ENCODE results near the gene NUDT1.
"Not testable (repeated sequence)": the region's sequence is repeated elsewhere in the genome, so short reads cannot be mapped to it uniquely, and the experiment has no call there.

The NUDT1 gene

GRCh38 chr7:2251841-2252771 is 10.1 kb downstream of the NUDT1 start:
- no peak for DNase-seq

GRCh38 chr7:2253021-2253420 is 11.0 kb downstream of the NUDT1 start:
- DNase-seq, result no peak

- no peak for DNase-seq
Observed at GRCh38 chr7:2253525-2254244, 11.7 kb downstream of the NUDT1 start.

GRCh38 chr7:2254429-2255144 is 12.6 kb downstream of the NUDT1 start:
- no peak for DNase-seq

GRCh38 chr7:2255145-2256139 is 13.4 kb downstream of the NUDT1 start:
- no peak for DNase-seq

GRCh38 chr7:2256306-2257045 is 14.4 kb downstream of the NUDT1 start:
- no peak for DNase-seq

GRCh38 chr7:2257046-2257551 is 15.1 kb downstream of the NUDT1 start:
- no peak for DNase-seq

GRCh38 chr7:2257651-2258050 is 15.6 kb downstream of the NUDT1 start:
- no peak for DNase-seq

GRCh38 chr7:2258661-2259365 is 16.8 kb downstream of the NUDT1 start:
- DNase-seq, result no peak

- DNase-seq, result no peak
Observed at GRCh38 chr7:2259480-2259879, 17.5 kb downstream of the NUDT1 start.

GRCh38 chr7:2260820-2261219 is 18.8 kb downstream of the NUDT1 start:
- peak; percentile 69 for DNase-seq

GRCh38 chr7:2261611-2262010 is 19.6 kb downstream of the NUDT1 start:
- no peak for DNase-seq

- no peak for DNase-seq
Observed at GRCh38 chr7:2263176-2263575, 21.1 kb downstream of the NUDT1 start.

- DNase-seq, result no peak
Observed at GRCh38 chr7:2264158-2264557, 22.1 kb downstream of the NUDT1 start.

GRCh38 chr7:2266911-2267310 is 24.9 kb downstream of the NUDT1 start:
- DNase-seq, result no peak

- DNase-seq, result not testable (repeated sequence)
Observed at GRCh38 chr7:2269089-2269990, 27.3 kb downstream of the NUDT1 start.

GRCh38 chr7:2269991-2270460 is 28.0 kb downstream of the NUDT1 start:
- DNase-seq, result no peak

GRCh38 chr7:2270495-2270894 is 28.5 kb downstream of the NUDT1 start:
- no peak for DNase-seq
